ENCODE measurements around the gene NDUFA6. TPM values are rescaled to one million over a fixed set of nuclear protein-coding genes. Genes with fewer than 3 reads are reported as not detected.

NDUFA6 gene
- total and polyA plus RNA-seq, 2 of the 13 experiments (the other 11 are each of a cell fraction or from before 2014, with no cell fraction given), result 68.5 to 87.8 TPM

DNA sequence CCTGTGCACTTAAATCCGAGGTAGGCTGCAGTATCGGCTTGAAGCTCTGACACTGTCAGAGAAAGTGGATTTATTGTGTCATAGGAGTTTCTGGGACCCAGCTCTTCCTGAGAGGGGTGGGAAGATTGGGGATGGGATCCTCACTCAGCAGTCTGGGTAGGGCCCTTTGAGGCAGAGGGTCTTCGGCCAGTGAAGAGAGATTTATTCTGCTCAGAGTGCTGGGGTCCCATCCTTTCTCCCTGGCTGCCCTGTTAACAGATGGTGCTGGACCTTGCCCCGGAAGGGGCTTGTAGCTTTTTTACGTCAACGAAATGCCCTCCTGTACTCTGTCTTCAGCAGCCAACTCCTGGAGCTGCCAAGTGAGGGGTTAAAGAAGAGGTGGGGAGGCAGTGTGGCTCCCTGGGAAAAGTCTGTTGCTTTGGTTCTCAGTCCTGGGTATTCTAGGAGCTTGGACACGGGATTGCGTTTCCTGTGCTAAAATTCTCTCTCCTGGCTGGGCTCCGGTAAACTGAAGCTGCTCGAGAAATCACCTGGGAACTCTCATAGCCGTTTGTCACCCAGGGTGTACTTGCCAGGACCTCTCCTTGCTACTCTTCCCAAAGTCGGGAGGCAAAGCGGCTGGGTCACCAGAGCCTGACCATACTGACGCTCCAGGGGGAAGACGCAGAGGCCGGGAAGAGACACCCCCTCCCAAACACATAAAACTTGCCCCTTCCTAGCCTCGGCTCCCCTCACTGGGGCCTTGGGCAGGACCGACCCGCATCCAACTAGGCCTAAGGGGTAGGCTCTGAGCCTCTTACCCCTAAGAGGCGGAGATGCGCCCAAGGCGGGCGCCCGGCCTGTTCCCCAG, 11.9 kb downstream of the NDUFA6 start (continued):
- no peak for TF ChIP-seq GABPA (IDR thresholded peaks at IDR 0.05; ENCODE audit: low read depth, low read length)
- peak; percentile 70 for TF ChIP-seq GABPA (CRISPR knock-in tag; IDR thresholded peaks at IDR 0.05; ENCODE audit: low read depth)
- TF ChIP-seq, protein P1, sequence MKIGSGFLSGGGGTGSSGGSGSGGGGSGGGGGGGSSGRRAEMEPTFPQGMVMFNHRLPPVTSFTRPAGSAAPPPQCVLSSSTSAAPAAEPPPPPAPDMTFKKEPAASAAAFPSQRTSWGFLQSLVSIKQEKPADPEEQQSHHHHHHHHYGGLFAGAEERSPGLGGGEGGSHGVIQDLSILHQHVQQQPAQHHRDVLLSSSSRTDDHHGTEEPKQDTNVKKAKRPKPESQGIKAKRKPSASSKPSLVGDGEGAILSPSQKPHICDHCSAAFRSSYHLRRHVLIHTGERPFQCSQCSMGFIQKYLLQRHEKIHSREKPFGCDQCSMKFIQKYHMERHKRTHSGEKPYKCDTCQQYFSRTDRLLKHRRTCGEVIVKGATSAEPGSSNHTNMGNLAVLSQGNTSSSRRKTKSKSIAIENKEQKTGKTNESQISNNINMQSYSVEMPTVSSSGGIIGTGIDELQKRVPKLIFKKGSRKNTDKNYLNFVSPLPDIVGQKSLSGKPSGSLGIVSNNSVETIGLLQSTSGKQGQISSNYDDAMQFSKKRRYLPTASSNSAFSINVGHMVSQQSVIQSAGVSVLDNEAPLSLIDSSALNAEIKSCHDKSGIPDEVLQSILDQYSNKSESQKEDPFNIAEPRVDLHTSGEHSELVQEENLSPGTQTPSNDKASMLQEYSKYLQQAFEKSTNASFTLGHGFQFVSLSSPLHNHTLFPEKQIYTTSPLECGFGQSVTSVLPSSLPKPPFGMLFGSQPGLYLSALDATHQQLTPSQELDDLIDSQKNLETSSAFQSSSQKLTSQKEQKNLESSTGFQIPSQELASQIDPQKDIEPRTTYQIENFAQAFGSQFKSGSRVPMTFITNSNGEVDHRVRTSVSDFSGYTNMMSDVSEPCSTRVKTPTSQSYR (CRISPR knock-in tag; IDR thresholded peaks at IDR 0.05; ENCODE audit: borderline replicate concordance), result no peak
- TF ChIP-seq, protein P2, sequence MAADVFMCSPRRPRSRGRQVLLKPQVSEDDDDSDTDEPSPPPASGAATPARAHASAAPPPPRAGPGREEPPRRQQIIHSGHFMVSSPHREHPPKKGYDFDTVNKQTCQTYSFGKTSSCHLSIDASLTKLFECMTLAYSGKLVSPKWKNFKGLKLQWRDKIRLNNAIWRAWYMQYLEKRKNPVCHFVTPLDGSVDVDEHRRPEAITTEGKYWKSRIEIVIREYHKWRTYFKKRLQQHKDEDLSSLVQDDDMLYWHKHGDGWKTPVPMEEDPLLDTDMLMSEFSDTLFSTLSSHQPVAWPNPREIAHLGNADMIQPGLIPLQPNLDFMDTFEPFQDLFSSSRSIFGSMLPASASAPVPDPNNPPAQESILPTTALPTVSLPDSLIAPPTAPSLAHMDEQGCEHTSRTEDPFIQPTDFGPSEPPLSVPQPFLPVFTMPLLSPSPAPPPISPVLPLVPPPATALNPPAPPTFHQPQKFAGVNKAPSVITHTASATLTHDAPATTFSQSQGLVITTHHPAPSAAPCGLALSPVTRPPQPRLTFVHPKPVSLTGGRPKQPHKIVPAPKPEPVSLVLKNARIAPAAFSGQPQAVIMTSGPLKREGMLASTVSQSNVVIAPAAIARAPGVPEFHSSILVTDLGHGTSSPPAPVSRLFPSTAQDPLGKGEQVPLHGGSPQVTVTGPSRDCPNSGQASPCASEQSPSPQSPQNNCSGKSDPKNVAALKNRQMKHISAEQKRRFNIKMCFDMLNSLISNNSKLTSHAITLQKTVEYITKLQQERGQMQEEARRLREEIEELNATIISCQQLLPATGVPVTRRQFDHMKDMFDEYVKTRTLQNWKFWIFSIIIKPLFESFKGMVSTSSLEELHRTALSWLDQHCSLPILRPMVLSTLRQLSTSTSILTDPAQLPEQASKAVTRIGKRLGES (CRISPR knock-in tag; IDR thresholded peaks at IDR 0.05; ENCODE audit: borderline replicate concordance), result no peak
- TF ChIP-seq ZNF274 (CRISPR knock-in tag; IDR thresholded peaks at IDR 0.05), result no peak
- no peak for TF ChIP-seq TOPORS (CRISPR knock-in tag; IDR thresholded peaks at IDR 0.05)
- no peak for TF ChIP-seq SSRP1 (CRISPR knock-in tag; IDR thresholded peaks at IDR 0.05)
- no peak for TF ChIP-seq SP1 (IDR thresholded peaks at IDR 0.05)
- TF ChIP-seq SP1 (CRISPR knock-in tag; IDR thresholded peaks at IDR 0.05), result no peak
- TF ChIP-seq CBX2 (IDR thresholded peaks at IDR 0.05; ENCODE audit: low read depth, low read length), result no peak
- TF ChIP-seq CBX2 (CRISPR knock-in tag; IDR thresholded peaks at IDR 0.05; ENCODE audit: low read depth), result no peak
- TF ChIP-seq, protein P3, sequence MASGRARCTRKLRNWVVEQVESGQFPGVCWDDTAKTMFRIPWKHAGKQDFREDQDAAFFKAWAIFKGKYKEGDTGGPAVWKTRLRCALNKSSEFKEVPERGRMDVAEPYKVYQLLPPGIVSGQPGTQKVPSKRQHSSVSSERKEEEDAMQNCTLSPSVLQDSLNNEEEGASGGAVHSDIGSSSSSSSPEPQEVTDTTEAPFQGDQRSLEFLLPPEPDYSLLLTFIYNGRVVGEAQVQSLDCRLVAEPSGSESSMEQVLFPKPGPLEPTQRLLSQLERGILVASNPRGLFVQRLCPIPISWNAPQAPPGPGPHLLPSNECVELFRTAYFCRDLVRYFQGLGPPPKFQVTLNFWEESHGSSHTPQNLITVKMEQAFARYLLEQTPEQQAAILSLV (CRISPR knock-in tag; IDR thresholded peaks at IDR 0.05; ENCODE audit: borderline replicate concordance), result no peak
- TF ChIP-seq ARID2 (CRISPR knock-in tag; IDR thresholded peaks at IDR 0.05; ENCODE audit: borderline replicate concordance), result no peak
- TF ChIP-seq SRSF4 (IDR thresholded peaks at IDR 0.05; ENCODE audit: low read depth, low read length, poor library complexity, severe bottlenecking), result no peak
- no peak for TF ChIP-seq ZNF225 (CRISPR knock-in tag; IDR thresholded peaks at IDR 0.05)
- TF ChIP-seq ETV5 (CRISPR knock-in tag; IDR thresholded peaks at IDR 0.05; ENCODE audit: borderline replicate concordance), result peak; percentile 12; the same call in 1 of the 2 replicates
- TF ChIP-seq, protein P4, sequence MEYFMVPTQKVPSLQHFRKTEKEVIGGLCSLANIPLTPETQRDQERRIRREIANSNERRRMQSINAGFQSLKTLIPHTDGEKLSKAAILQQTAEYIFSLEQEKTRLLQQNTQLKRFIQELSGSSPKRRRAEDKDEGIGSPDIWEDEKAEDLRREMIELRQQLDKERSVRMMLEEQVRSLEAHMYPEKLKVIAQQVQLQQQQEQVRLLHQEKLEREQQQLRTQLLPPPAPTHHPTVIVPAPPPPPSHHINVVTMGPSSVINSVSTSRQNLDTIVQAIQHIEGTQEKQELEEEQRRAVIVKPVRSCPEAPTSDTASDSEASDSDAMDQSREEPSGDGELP (IDR thresholded peaks at IDR 0.05; ENCODE audit: borderline replicate concordance, low read depth), result no peak

Measured in HepG2 (cell line).